Right lobe of liver (tissue), 4 donors: ENCODE results near the gene AQP3.

Experiments
- CTCF ChIP-seq, 4 donors: fragments of 200-600 bp in 3 of 4; fragments of 450-650 bp in 1 of 4; IDR thresholded peaks; one replicate each; pipeline versions ENCODE4 v1.5.1 to v1.8.0; 2016 to 2022; ENCODE audit warnings: antibody characterized with exemption in 4 of 4, mild to moderate bottlenecking in 2 of 4
- POLR2A ChIP-seq: fragments of 450-650 bp; IDR thresholded peaks from one replicate; pipeline ENCODE4 v1.6.1; 2017; ENCODE audit warnings: antibody characterized with exemption, mild to moderate bottlenecking
- donor health status: DM: no; HTN: no; CAD: no.
- donor health status: DM: no; HTN: no; CAD: no.
- donor health status: DM: no; HTN: yes; CAD: no.

- TF ChIP-seq CTCF (IDR thresholded peaks at IDR 0.05) (no peak), POLR2A (no peak)
Observed at GRCh38 chr9:33434317-33435105, 12.9 kb downstream of the AQP3 start.
